Muscle layer of colon (tissue), 2 donors: Measurements from ENCODE around the gene FCSK.

ENCODE experiments used
- H3K27ac ChIP-seq: one replicate; pipeline ENCODE4 v1.7.0; 2013; ENCODE audit warnings: low read depth, mild to moderate bottlenecking, low read length, moderate library complexity
- H3K27me3 ChIP-seq, 2 donors: one replicate each; pipeline ENCODE4 v1.7.0; 2013; ENCODE audit warnings: low read length in 2 of 2, mild to moderate bottlenecking in 2 of 2; ENCODE audit not compliant: insufficient read depth in 2 of 2, control insufficient read depth in 1 of 2
- H3K36me3 ChIP-seq: one replicate; pipeline ENCODE4 v1.7.0; 2013; ENCODE audit warnings: mild to moderate bottlenecking, low read length; ENCODE audit not compliant: insufficient read depth
- H3K4me1 ChIP-seq: one replicate; pipeline ENCODE4 v1.7.0; 2013; ENCODE audit warnings: mild to moderate bottlenecking, low read length; ENCODE audit not compliant: insufficient read depth
- H3K4me3 ChIP-seq, 2 donors: one replicate each; pipeline ENCODE4 v1.7.0; 2013; ENCODE audit warnings: low read length in 2 of 2, low read depth in 1 of 2, mild to moderate bottlenecking in 1 of 2, moderate library complexity in 1 of 2
- H3K9ac ChIP-seq: one replicate; pipeline ENCODE4 v1.7.0; 2013; ENCODE audit warnings: low read length
- H3K9me3 ChIP-seq: one replicate; pipeline ENCODE4 v1.7.0; 2013; ENCODE audit warnings: mild to moderate bottlenecking, low read length
- donor health status: abdominal sarcoma.
- donor health status: Adenocarcinoma of cecum.

FCSK gene

GRCh38 chr16:70419384-70420327, 34.7 kb upstream of the FCSK start:
- H3K4me3 ChIP-seq = no peak overlapping the region

GRCh38 chr16:70421014-70421413, 33.4 kb upstream of the FCSK start:
- H3K4me3 ChIP-seq = no peak overlapping the region
- H3K27ac ChIP-seq = no peak overlapping the region
- no peaks in the 10 kb centered on the region for H3K36me3 ChIP-seq
- H3K9me3 ChIP-seq = no peaks in the 10 kb centered on the region
- no peaks in the 10 kb centered on the region for H3K27me3 ChIP-seq
- H3K9ac ChIP-seq = no peak overlapping the region
- H3K4me1 ChIP-seq = peaks cover 3% of the 10 kb centered on the region

More at GRCh38 chr16:70419384-70420327, 34.7 kb upstream of the FCSK start:
- Histone ChIP-seq H3K36me3 (no peaks in the 10 kb centered on the region), H3K9me3 (no peaks in the 10 kb centered on the region), H3K4me1 (peaks cover 3% of the 10 kb centered on the region), H3K9ac (no peak overlapping the region), H3K27ac (no peak overlapping the region), H3K27me3 (no peaks in the 10 kb centered on the region)

- Histone ChIP-seq H3K9ac (no peak overlapping the region), H3K27ac (no peak overlapping the region), H3K4me1 (peaks cover 3% of the 10 kb centered on the region)
Observed at GRCh38 chr16:70421473-70422311, 32.7 kb upstream of the FCSK start.

GRCh38 chr16:70422543-70422942, 31.9 kb upstream of the FCSK start:
- H3K9ac ChIP-seq = no peak overlapping the region
- no peaks in the 10 kb centered on the region for H3K36me3 ChIP-seq
- H3K27me3 ChIP-seq = no peaks in the 10 kb centered on the region

More at GRCh38 chr16:70421473-70422311, 32.7 kb upstream of the FCSK start:
- Histone ChIP-seq H3K9me3 (no peaks in the 10 kb centered on the region), H3K36me3 (no peaks in the 10 kb centered on the region), H3K27me3 (no peaks in the 10 kb centered on the region), H3K4me3 (no peak overlapping the region)

GRCh38 chr16:70427786-70428177, 26.6 kb upstream of the FCSK start:
- Histone ChIP-seq H3K4me3 (peak overlapping the region in 1 of 2 donors; percentile 19), H3K36me3 (no peaks in the 10 kb centered on the region), H3K9me3 (no peaks in the 10 kb centered on the region), H3K4me1 (peaks cover 38% of the 10 kb centered on the region), H3K27me3 (no peaks in the 10 kb centered on the region), H3K27ac (peak overlapping the region; percentile 12), H3K9ac (no peak overlapping the region)

More at GRCh38 chr16:70422543-70422942, 31.9 kb upstream of the FCSK start:
- H3K4me3 ChIP-seq = no peak overlapping the region
- peaks cover 6% of the 10 kb centered on the region for H3K4me1 ChIP-seq
- H3K27ac ChIP-seq = no peak overlapping the region
- no peaks in the 10 kb centered on the region for H3K9me3 ChIP-seq

GRCh38 chr16:70428178-70428998, 26.0 kb upstream of the FCSK start:
- H3K36me3 ChIP-seq = no peaks in the 10 kb centered on the region
- H3K27me3 ChIP-seq = no peaks in the 10 kb centered on the region
- no peaks in the 10 kb centered on the region for H3K9me3 ChIP-seq
- peak overlapping the region in 1 of 2 donors; percentile 19 for H3K4me3 ChIP-seq
- no peak overlapping the region for H3K9ac ChIP-seq
- H3K27ac ChIP-seq = peak overlapping the region; percentile 12
- H3K4me1 ChIP-seq = peaks cover 45% of the 10 kb centered on the region

- Histone ChIP-seq H3K9me3 (no peaks in the 10 kb centered on the region), H3K27me3 (no peaks in the 10 kb centered on the region), H3K36me3 (no peaks in the 10 kb centered on the region), H3K4me1 (peaks cover 57% of the 10 kb centered on the region), H3K27ac (peak overlapping the region; percentile 37), H3K9ac (no peak overlapping the region), H3K4me3 (peak overlapping the region in 1 of 2 donors; percentile 5)
Observed at GRCh38 chr16:70429888-70430666, 24.3 kb upstream of the FCSK start.

GRCh38 chr16:70430667-70431536, 23.5 kb upstream of the FCSK start:
- Histone ChIP-seq H3K36me3 (no peaks in the 10 kb centered on the region), H3K27ac (peak overlapping the region; percentile 37), H3K9ac (no peak overlapping the region), H3K4me3 (peak overlapping the region in 1 of 2 donors; percentile 5), H3K4me1 (peaks cover 57% of the 10 kb centered on the region), H3K9me3 (no peaks in the 10 kb centered on the region), H3K27me3 (no peaks in the 10 kb centered on the region)

GRCh38 chr16:70432356-70432722, 22.1 kb upstream of the FCSK start:
- H3K36me3 ChIP-seq = no peaks in the 10 kb centered on the region
- H3K9ac ChIP-seq = no peak overlapping the region
- H3K9me3 ChIP-seq = no peaks in the 10 kb centered on the region
- peaks cover 69% of the 10 kb centered on the region for H3K4me1 ChIP-seq
- peak overlapping the region; percentile 59 for H3K27ac ChIP-seq
- H3K4me3 ChIP-seq = peak overlapping the region in 1 of 2 donors; percentile 13
- H3K27me3 ChIP-seq = no peaks in the 10 kb centered on the region
